B cell (primary cell): Measurements from ENCODE around the gene NID1. TPM values are rescaled to one million over a fixed set of nuclear protein-coding genes. Genes with fewer than 3 reads are reported as not detected.

Source experiments
- ATAC-seq: fragments of 200-7000 bp; cut with Tn5 transposase; one replicate; pipeline ENCODE4 v1.10.0; 2021; ENCODE audit warnings: low read depth, mild to moderate bottlenecking, moderate number of reproducible peaks, moderate library complexity
- CTCF ChIA-PET: fragments of 350-600 bp; sonication (Branson Sonifier 250); formaldehyde crosslinking; loops from one replicate; lab custom pipeline; 2021; ENCODE audit warnings: antibody characterized with exemption, inconsistent platforms; lab: Charles Lee
- POLR2A ChIA-PET: fragments of 350-600 bp; sonication (Branson Sonifier 250); formaldehyde crosslinking; loops from one replicate; lab custom pipeline; 2021; ENCODE audit warnings: antibody characterized with exemption; lab: Charles Lee
- DNase-seq: peaks from one replicate; pipeline ENCODE4 v3.0.0; 2013
- H2AFZ ChIP-seq: 2 replicates; pipeline ENCODE4 v1.6.1; 2012; ENCODE audit warnings: mild to moderate bottlenecking, low read depth, low read length; ENCODE audit not compliant: insufficient read depth, poor library complexity, severe bottlenecking
- H3K27ac ChIP-seq, 2 donors: 1 replicate in 1 of 2; 2 replicates in 1 of 2; pipeline ENCODE4 v1.5.1; 2012 to 2013; ENCODE audit warnings: low read length in 2 of 2, mild to moderate bottlenecking in 2 of 2, moderate library complexity in 1 of 2
- H3K27me3 ChIP-seq, 4 experiments: fragments of 200-600 bp in 1 of 4; sonication (generic) in 1 of 4; replicated peaks in 1 of 4; 1 replicate in 2 of 4; 2 replicates in 2 of 4; pipeline versions ENCODE4 v1.6.1 to v1.7.0; 2013 to 2016; ENCODE audit warnings: low read length in 3 of 4, mild to moderate bottlenecking in 2 of 4, mixed read lengths in 1 of 4, moderate library complexity in 1 of 4; ENCODE audit not compliant: insufficient read depth in 4 of 4, control insufficient read depth in 3 of 4; ENCODE audit errors: control extremely low read depth in 1 of 4
- H3K36me3 ChIP-seq, 2 experiments: replicated peaks in 1 of 2; 1 replicate in 1 of 2; 2 replicates in 1 of 2; pipeline versions ENCODE4 v1.6.1 to v1.7.1; 2013; ENCODE audit warnings: low read length in 1 of 2; ENCODE audit not compliant: insufficient read depth in 2 of 2, control insufficient read depth in 1 of 2; ENCODE audit errors: control extremely low read depth in 1 of 2, extremely low read depth in 1 of 2
- H3K4me1 ChIP-seq, 2 donors: fragments of 200-600 bp in 1 of 2; sonication (generic) in 1 of 2; 1 replicate in 1 of 2; 2 replicates in 1 of 2; pipeline versions ENCODE4 v1.5.1 to v1.6.1; 2013 to 2017; ENCODE audit warnings: low read length in 2 of 2; ENCODE audit not compliant: control insufficient read depth in 2 of 2, insufficient read depth in 2 of 2
- H3K4me2 ChIP-seq: replicated peaks from 2 replicates; pipeline ENCODE3; 2012; ENCODE audit warnings: mild to moderate bottlenecking, low read depth, low read length; ENCODE audit not compliant: poor library complexity, severe bottlenecking
- H3K4me3 ChIP-seq, 5 experiments: fragments of 200-600 bp in 1 of 5; sonication (generic) in 1 of 5; 1 replicate in 3 of 5; 2 replicates in 2 of 5; pipeline versions ENCODE4 v1.5.1 to v1.7.0; 2011 to 2016; ENCODE audit warnings: low read length in 4 of 5, mild to moderate bottlenecking in 4 of 5, low read depth in 2 of 5, control low read depth in 1 of 5, moderate library complexity in 1 of 5; ENCODE audit not compliant: insufficient read depth in 1 of 5; ENCODE audit errors: control extremely low read depth in 1 of 5, extremely low read depth in 1 of 5
- H3K79me2 ChIP-seq: fragments of 200-600 bp; sonication (generic); one replicate; pipeline ENCODE4 v1.6.0; 2016; ENCODE audit warnings: low read length; ENCODE audit not compliant: control insufficient read depth, insufficient read depth
- H3K9ac ChIP-seq: fragments of 200-600 bp; sonication (generic); 2 replicates; pipeline ENCODE4 v1.6.1; 2017; ENCODE audit warnings: mild to moderate bottlenecking, low read length, moderate library complexity
- H3K9me3 ChIP-seq, 3 donors: one replicate each; pipeline versions ENCODE4 v1.6.1 to v1.7.1; 2013; ENCODE audit warnings: low read length in 2 of 3; ENCODE audit not compliant: control insufficient read depth in 2 of 3, insufficient read depth in 1 of 3; ENCODE audit errors: control extremely low read depth in 1 of 3
- H4K20me1 ChIP-seq: 2 replicates; pipeline ENCODE4 v1.6.0; 2012; ENCODE audit warnings: mild to moderate bottlenecking, low read length; ENCODE audit not compliant: insufficient read depth, control insufficient read depth, poor library complexity, severe bottlenecking
- H3K27ac Mint-ChIP-seq: one replicate; pipeline ENCODE4 v1.8.0; 2021; ENCODE audit warnings: mixed read lengths
- H3K27me3 Mint-ChIP-seq: one replicate; pipeline ENCODE4 v1.8.0; 2021; ENCODE audit warnings: mixed read lengths
- H3K4me1 Mint-ChIP-seq: one replicate; pipeline ENCODE4 v1.8.0; 2021; ENCODE audit warnings: mixed read lengths
- H3K4me3 Mint-ChIP-seq: one replicate; pipeline ENCODE4 v1.8.0; 2021; ENCODE audit warnings: mixed read lengths
- H3K9me3 Mint-ChIP-seq: one replicate; pipeline ENCODE4 v1.8.0; 2022; ENCODE audit warnings: mixed read lengths; ENCODE audit not compliant: insufficient read depth
- EZH2 ChIP-seq: IDR thresholded peaks from 2 replicates; pipeline ENCODE4 v1.6.1; 2012; ENCODE audit warnings: borderline replicate concordance, low read depth, mild to moderate bottlenecking, moderate library complexity, low read length; ENCODE audit not compliant: insufficient read depth, poor library complexity, severe bottlenecking
- WGBS: methylation state at CpG from one replicate; pipeline ENCODE4 v1.1.5; 2013; ENCODE audit warnings: missing lambda C conversion rate; ENCODE audit not compliant: insufficient coverage; 5-methylcytosine and 5-hydroxymethylcytosine counted together
- intact Hi-C: fragments of 100-400 bp; cut with micrococcal nuclease; formaldehyde crosslinking; loops from one replicate; pipeline ENCODE4 v1.10.0; 2022
- polyA plus RNA-seq: library from polyadenylated mRNA; depleted of rRNA; stranded (reverse); fragments of >200 nt; gene quantifications from 2 replicates; pipeline ENCODE4 v1.2.3, GENCODE V29; 2012
- total RNA-seq, 2 donors: library from RNA; stranded (reverse); fragments of 120-200 nt in 1 of 2; gene quantifications; 1 replicate in 1 of 2; 2 replicates in 1 of 2; pipeline versions ENCODE4 v1.2.3 to v1.2.4, GENCODE V29; 2013 to 2022
- TF ChIP-seq, protein P1 (sequence below): fragments of 200-600 bp; IDR thresholded peaks from one replicate; pipeline ENCODE4 v1.8.0; 2022; ENCODE audit warnings: antibody characterized with exemption, mild to moderate bottlenecking

Gene NID1
- total and polyA plus RNA-seq, 2 donors (not counting 1 experiment from before 2014, with no cell fraction given): 0.06 TPM; not detected in 1

DNA sequence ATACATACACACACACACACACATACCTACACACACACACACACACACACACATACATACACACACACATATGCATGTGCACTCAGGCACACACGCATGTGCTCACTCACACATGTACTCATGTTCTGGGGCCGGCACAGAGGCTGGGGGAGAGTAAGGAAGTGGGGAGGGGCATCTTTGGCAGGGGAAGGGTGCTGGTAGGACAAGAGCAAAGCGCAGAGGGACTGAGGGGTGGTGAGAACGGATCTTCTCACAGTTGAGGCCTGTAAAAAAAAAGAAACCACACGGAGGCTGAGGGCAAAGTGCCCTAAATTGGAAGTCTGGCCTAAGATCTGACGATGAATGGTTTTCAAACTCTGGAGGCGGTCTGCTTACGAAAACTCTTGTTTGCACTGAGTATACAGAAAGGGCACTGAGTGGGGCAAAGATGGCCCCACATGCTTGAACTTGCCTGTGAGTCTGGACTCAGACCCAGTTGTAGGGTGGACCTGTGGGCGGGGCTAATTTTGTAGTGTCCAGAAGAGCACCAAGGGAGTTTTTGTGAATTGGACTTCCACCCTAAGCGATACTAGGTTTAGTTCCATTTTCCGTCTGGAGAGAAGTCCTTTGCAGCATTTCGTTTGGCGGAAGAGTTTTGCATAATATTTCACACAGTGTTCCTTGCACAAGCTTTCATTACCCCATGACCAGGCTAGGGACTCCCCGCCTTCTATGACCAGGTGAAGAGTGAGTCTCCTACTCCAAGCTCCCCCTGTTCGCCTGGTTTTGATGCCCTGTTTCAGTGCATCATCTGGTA lies 118.9 kb downstream of the NID1 start:
- peaks cover 0 to 4% (median 0%) of the 10 kb centered on the region in 3 donors for H3K9me3 ChIP-seq
- peak overlapping the region; percentile 19 for H3K9ac ChIP-seq
- no peaks in the 10 kb centered on the region for H3K79me2 ChIP-seq
- POLR2A ChIA-PET: interaction anchor here (1.0 kb wide), 1 partner anchor 14 kb away, joined by 4 read pairs; no protein-coding TSS in a partner anchor
- peak overlapping the region; percentile 79 for H3K27ac Mint-ChIP-seq
- DNase-seq: peak; percentile 76
- peaks cover 81% of the 10 kb centered on the region for H3K4me1 Mint-ChIP-seq
- H3K9me3 Mint-ChIP-seq: no peaks in the 10 kb centered on the region
- H3K4me3 Mint-ChIP-seq: peak overlapping the region; percentile 64
- peaks cover 78 to 86% of the 10 kb centered on the region in 2 donors for H3K4me1 ChIP-seq
- ATAC-seq: peak; percentile 75
- H3K36me3 ChIP-seq: no peaks in the 10 kb centered on the region
- H2AFZ ChIP-seq: peak overlapping the region; percentile 13
- peak overlapping the region; percentile 9 to 68 for H3K27ac ChIP-seq
- intact Hi-C loops: loop anchor here (1.0 kb wide), 2 partner anchors 8 to 80 kb away; partner anchors contain the start of gene LYST
- WGBS: 80% methylated on average over 11 of the region's 15 CpGs
- CTCF ChIA-PET: interaction anchor here (0.6 to 3.1 kb wide), 19 partner anchors 9 to 197 kb away, joined by 3 to 35 read pairs (median 5); partner anchors contain the start of gene LYST
- H3K27me3 Mint-ChIP-seq: no peaks in the 10 kb centered on the region
- TF ChIP-seq EZH2: no peak
- TF ChIP-seq, protein P1, sequence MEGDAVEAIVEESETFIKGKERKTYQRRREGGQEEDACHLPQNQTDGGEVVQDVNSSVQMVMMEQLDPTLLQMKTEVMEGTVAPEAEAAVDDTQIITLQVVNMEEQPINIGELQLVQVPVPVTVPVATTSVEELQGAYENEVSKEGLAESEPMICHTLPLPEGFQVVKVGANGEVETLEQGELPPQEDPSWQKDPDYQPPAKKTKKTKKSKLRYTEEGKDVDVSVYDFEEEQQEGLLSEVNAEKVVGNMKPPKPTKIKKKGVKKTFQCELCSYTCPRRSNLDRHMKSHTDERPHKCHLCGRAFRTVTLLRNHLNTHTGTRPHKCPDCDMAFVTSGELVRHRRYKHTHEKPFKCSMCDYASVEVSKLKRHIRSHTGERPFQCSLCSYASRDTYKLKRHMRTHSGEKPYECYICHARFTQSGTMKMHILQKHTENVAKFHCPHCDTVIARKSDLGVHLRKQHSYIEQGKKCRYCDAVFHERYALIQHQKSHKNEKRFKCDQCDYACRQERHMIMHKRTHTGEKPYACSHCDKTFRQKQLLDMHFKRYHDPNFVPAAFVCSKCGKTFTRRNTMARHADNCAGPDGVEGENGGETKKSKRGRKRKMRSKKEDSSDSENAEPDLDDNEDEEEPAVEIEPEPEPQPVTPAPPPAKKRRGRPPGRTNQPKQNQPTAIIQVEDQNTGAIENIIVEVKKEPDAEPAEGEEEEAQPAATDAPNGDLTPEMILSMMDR: no peak
- H3K4me3 ChIP-seq: peak overlapping the region in 1 of 5 experiments; percentile 34
- no peaks in the 10 kb centered on the region for H4K20me1 ChIP-seq
- H3K27me3 ChIP-seq: no peaks in the 10 kb centered on the region
- peak overlapping the region; percentile 56 for H3K4me2 ChIP-seq
